Daoy (cell line): ENCODE data around the gene MALL. TPM values are rescaled to one million over a fixed set of nuclear protein-coding genes. Genes with fewer than 3 reads are reported as not detected.
"Not testable (repeated sequence)": the region's sequence is repeated elsewhere in the genome, so short reads cannot be mapped to it uniquely, and the experiment has no call there.

ENCODE experiments used
- DNase-seq: peaks from one replicate; pipeline ENCODE4 v3.0.0-alpha.2; 2015; ENCODE audit warnings: low read depth
- total RNA-seq: library from RNA; depleted of rRNA; stranded (reverse); fragments of >200 nt; shearing (Covaris generic); gene quantifications from 2 replicates; pipeline ENCODE4 v1.2.3, GENCODE V29; 2014

MALL gene
- total RNA-seq, 1 experiment from 2014 or later: 0.34 TPM

- DNase-seq: no peak
Observed at GRCh38 chr2:110099038-110099425, 16.6 kb downstream of the MALL start.

- no peak for DNase-seq
Observed at GRCh38 chr2:110097506-110098220, 18.0 kb downstream of the MALL start.

GRCh38 chr2:110095994-110096633 lies 19.5 kb downstream of the MALL start:
- no peak for DNase-seq

- not testable (repeated sequence) for DNase-seq
Observed at GRCh38 chr2:110094884-110095534, 20.6 kb downstream of the MALL start.

- not testable (repeated sequence) for DNase-seq
Observed at GRCh38 chr2:110093924-110094323, 21.7 kb downstream of the MALL start.

GRCh38 chr2:110090164-110090563 lies 25.5 kb downstream of the MALL start:
- not testable (repeated sequence) for DNase-seq

- not testable (repeated sequence) for DNase-seq
Observed at GRCh38 chr2:110083757-110084156, 31.9 kb downstream of the MALL start.

GRCh38 chr2:110083162-110083561 lies 32.5 kb downstream of the MALL start:
- not testable (repeated sequence) for DNase-seq

GRCh38 chr2:110078104-110078503 lies 37.5 kb downstream of the MALL start:
- DNase-seq: not testable (repeated sequence)

GRCh38 chr2:110075896-110076295 lies 39.7 kb downstream of the MALL start:
- DNase-seq: not testable (repeated sequence)

GRCh38 chr2:110069869-110070268 lies 45.8 kb downstream of the MALL start:
- not testable (repeated sequence) for DNase-seq

GRCh38 chr2:110068153-110068552 lies 47.5 kb downstream of the MALL start:
- not testable (repeated sequence) for DNase-seq

GRCh38 chr2:110062332-110062731 lies 53.3 kb downstream of the MALL start:
- DNase-seq: not testable (repeated sequence)

GRCh38 chr2:110060550-110060949 lies 55.1 kb downstream of the MALL start:
- DNase-seq: not testable (repeated sequence)

- not testable (repeated sequence) for DNase-seq
Observed at GRCh38 chr2:110059694-110060358, 55.8 kb downstream of the MALL start.

GRCh38 chr2:110059009-110059693 lies 56.5 kb downstream of the MALL start:
- DNase-seq: not testable (repeated sequence)

GRCh38 chr2:110058034-110058433 lies 57.6 kb downstream of the MALL start:
- not testable (repeated sequence) for DNase-seq

GRCh38 chr2:110055819-110056408 lies 59.7 kb downstream of the MALL start:
- not testable (repeated sequence) for DNase-seq

GRCh38 chr2:110054521-110055407 lies 60.9 kb downstream of the MALL start:
- DNase-seq: peak; percentile 41

GRCh38 chr2:110053688-110054087 lies 61.9 kb downstream of the MALL start:
- DNase-seq: not testable (repeated sequence)
